ENCODE data around the gene ZNF532.

ZNF532 gene

GRCh38 chr18:58871514-58872420 is 7.1 kb downstream of the ZNF532 start:
- DNase-seq: no peak

DNA sequence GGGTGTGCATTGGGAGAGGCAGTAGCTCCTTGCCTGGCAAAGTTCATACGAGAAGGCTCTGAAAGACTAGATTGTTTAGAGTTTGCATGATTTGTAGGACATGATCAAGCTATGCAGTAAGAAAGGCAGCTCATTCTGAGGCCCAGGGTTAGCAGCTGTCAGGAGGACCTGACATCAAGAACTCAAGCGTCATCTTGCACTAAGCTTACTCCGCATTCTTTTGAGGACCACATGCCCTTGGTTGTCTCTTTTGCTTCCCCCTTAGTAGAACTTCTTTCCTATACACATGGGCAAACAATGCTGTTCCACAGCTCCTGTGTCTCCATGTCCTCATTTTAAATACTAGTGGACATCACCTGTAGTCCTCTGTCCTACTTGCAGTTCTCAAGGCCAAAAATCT is 14.0 kb downstream of the ZNF532 start:
- DNase-seq: no peak

DNA sequence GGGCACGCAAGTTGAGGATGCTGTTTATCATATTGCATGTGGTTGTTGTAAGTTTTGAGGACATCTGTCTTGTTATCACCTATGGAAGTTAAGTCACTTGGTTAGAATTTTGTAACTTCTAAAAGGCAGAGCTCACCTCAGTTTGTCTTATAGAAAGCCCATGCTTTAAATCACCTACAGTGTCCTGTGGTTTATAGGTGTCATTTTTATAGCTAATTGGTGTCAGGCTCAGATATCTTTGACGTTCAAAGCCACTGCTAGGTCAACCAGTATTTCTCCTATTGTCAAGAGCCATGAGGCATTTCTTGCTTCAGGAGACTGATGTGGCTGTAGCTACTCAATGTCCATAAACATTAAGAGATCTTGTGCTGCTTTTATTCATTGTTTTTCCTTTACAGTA is 16.8 kb downstream of the ZNF532 start:
- DNase-seq: no peak

- DNase-seq: no peak
These were observed 17.4 kb downstream of the ZNF532 start for GRCh38 chr18:58882044-58882443.

DNA sequence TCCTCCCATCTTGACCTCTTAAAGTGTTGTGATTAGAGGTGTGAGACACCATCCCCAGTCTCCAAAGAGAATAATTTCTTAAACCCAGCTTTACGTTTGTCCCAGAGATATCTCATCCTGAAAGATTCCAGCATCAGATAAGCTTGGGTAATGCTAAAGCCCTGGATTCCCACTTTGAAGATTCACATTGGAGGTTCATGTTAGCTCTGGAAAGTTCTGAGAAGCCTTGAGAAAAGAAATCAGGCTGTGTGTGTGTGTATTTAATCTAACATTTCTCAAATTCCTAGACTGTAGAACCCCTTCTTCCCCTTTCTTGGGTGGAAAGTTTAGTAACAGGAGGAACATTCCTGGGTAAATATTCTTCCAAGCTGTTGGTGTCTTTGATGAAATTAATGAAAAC is 18.0 kb downstream of the ZNF532 start:
- no peak for DNase-seq

GRCh38 chr18:58884680-58885079 is 20.0 kb downstream of the ZNF532 start:
- no peak for DNase-seq

GRCh38 chr18:58886431-58886830 is 21.8 kb downstream of the ZNF532 start:
- no peak for DNase-seq

DNA sequence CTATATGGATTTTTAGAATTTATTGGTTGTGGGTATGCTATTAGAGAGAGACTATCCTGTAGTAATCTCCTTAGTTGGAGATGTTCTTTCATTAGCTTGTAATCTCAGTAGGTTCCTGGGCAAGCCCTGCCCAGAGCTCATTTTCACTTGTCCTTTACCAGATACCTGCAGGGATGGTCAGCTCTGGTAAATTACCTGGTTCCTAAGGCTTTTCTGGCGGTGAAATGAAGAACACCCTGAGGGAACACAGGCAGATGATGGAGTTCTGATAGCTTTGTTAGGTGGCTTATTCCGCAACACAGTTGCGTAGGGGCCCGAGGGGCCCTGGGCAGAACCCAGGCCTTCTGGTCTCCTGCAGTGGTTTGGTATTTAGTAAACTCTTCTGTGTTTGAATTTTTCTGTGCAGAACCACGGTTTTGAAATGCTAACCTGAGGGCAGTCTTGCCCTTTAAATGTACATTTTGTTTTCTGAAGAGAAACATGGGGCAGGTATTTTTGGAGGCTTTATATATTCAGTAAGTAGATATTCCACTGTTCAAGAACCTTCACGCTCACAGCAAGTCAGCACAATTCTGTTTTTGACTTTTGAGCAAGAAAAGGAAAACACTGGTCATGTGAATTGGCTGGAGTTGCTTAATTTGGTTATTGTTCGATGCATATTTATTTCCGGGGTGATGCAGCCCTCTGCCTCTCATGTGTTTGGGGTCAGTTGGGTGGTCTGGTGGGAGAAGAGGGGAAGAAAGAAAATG is 22.4 kb downstream of the ZNF532 start:
- no peak for DNase-seq

- DNase-seq: no peak
These were observed 22.9 kb downstream of the ZNF532 start for GRCh38 chr18:58887613-58887963.

DNA sequence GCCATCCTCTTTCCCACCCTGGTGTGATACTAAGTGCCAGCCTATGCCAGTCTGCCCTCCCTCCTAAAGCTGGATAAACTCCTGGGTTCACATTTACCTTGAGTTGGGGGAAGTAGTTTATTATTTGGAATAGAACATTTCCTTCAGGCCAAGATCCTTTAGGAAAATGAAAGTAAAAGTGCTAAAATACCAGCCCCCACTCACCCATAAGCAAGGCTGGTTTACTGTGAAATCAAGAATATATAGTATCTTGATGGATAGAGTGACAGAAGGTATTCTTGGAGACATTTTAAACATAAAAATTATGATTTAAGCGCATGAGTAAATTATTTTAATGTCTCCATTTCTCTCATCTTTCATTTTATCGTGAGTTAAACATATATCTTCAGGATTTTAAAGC is 27.1 kb downstream of the ZNF532 start:
- DNase-seq: no peak

DNA sequence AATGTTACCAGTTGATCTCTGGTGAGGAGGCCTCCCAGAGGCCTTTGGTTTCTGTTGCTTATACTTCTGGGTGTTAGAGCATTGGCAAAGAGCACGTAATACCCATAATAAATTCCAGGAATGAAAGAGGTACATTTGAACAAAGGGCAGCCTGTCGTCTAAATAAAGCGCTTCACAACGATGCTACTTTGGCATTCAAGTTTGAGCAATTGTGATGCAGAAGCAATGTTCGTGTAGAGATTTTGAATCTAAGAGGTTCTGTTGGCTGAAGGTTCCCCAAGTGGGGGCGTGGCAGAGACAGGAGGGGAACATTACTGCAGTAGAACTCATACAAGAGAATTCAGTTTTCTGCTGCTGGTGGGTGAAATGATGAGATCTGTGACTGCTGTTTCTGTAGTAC is 27.8 kb downstream of the ZNF532 start:
- no peak for DNase-seq

DNA sequence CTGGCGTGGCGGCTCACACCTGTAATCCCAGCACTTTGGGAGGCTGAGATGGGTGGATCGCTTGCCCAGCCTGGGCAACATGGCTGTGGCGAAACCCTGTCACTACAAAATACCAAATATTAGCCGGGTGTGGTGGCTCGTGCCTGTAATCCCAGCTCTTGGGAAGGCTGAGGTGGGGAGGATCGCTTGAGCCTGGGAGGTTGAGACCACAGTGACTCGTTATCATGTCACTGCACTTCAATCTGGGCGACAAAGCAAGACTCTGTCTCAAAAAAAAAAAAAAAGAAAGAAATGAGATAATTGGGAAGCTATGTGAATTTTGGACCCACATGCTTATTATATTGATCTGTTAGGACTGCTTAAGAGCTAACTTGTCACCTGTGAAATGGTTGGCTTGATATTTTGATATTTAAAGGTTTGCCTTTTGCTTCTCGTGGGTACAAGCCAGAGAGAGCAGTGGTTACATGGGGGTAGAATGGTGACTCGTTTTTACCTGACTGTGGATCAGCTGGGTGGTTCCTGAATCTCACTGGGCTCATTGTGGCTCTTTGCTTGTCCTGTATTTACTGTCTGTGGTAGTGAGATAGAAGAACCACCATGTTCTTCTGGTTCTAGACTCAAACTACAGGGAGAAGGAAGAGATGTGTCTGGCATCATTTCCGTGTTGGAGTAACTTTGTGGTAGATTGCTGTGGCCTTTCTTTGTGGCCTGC is 28.9 kb downstream of the ZNF532 start:
- no peak for DNase-seq

GRCh38 chr18:58894930-58895329 is 30.3 kb downstream of the ZNF532 start:
- DNase-seq: no peak

DNA sequence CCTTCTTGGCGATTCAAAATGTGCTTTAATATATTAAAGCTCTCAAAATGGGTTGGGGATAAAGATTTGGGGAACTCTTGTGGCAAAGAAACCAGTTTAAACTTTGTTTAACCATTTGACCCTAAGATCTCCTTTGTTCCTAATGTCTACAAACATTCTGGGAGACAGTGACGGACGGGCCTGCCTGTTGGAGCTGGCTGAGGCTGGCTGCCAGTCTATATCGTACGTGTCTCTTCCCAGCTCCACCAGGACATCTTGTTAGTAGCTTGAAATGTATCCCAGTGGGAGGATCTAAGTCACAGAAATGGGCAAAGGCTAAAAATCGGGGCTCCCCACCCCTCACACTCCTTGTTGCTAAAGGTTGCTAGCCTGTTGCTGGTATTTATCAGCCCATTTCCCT is 30.7 kb downstream of the ZNF532 start:
- no peak for DNase-seq

DNA sequence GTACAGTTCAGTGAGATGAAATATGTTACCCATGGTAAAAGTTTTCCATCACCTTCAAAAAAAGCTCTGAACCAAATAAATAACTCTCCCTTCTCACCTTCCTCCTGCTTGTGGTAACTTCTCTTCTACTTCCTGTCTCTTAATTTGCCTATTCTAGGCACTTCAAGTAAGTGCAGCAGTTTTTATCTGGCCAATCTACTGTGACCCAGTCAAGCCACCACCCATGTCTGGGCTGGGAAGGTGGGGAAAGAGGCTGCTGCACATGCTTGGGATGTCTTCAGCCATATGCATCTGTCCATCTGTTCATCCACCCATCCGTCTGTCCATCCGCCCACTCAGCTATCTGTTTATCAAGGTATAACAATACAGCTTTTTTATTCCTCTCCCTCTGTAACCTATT is 31.6 kb downstream of the ZNF532 start:
- no peak for DNase-seq

GRCh38 chr18:58896734-58897508 is 32.2 kb downstream of the ZNF532 start:
- no peak for DNase-seq

- no peak for DNase-seq
These were observed 33.5 kb downstream of the ZNF532 start for GRCh38 chr18:58898010-58898799.

- DNase-seq: no peak
These were observed 35.5 kb downstream of the ZNF532 start for GRCh38 chr18:58900015-58900649.

DNA sequence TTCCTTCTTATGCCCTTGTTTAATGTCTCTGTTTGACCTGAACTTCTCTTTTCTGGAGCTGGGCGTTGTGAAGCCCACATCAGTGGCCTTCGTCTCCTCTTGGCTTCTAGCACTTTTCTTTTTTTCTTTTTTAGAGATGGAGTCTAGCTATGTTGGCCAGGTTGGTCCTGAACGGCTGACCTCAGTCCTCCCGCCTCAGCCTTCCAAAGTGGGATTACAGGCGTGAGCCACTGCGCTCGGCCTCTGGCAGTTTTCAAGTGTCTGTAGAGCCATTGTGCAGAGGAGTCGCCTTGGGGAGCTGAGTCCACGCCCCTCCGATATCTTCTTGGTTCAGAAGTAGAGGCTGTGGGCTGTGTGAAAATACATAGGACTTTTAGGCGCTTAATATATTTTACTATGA is 36.5 kb downstream of the ZNF532 start:
- no peak for DNase-seq

GRCh38 chr18:58901783-58902182 is 37.1 kb downstream of the ZNF532 start:
- no peak for DNase-seq

GRCh38 chr18:58902961-58903360 is 38.3 kb downstream of the ZNF532 start:
- no peak for DNase-seq

- no peak for DNase-seq
These were observed 38.9 kb downstream of the ZNF532 start for GRCh38 chr18:58903533-58903932.

Measured in NCI-H510A treated with DMSO at 0.1 percent for 48 hours (cell line).